Measurements from ENCODE around the gene CARMIL1.

CARMIL1 gene

DNA sequence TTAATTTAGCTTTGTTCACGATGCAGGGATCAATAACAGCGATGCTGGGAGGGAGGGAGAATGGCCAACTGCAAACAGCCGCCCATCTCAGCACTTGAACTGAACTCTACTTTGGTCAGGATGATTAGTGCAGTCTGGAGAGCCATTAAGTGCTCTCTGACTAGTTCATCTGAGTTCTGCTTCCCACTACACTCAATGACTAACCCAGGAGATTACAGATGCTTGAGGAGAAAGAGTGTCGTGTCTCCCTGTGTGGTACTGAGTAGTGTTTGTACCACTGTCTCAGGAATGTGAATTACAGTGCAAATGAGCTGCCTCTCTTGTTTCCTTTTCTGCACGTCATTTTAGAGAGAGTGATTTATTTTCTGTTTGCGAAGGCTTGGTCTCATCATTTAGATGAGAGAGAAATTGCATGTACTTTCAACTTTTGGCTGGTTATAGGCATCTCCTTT lies 23.5 kb downstream of the CARMIL1 start:
- H3K4me3 ChIP-seq (ENCODE audit: low read depth, low read length): no peak overlapping the region
- TF ChIP-seq, protein P1, sequence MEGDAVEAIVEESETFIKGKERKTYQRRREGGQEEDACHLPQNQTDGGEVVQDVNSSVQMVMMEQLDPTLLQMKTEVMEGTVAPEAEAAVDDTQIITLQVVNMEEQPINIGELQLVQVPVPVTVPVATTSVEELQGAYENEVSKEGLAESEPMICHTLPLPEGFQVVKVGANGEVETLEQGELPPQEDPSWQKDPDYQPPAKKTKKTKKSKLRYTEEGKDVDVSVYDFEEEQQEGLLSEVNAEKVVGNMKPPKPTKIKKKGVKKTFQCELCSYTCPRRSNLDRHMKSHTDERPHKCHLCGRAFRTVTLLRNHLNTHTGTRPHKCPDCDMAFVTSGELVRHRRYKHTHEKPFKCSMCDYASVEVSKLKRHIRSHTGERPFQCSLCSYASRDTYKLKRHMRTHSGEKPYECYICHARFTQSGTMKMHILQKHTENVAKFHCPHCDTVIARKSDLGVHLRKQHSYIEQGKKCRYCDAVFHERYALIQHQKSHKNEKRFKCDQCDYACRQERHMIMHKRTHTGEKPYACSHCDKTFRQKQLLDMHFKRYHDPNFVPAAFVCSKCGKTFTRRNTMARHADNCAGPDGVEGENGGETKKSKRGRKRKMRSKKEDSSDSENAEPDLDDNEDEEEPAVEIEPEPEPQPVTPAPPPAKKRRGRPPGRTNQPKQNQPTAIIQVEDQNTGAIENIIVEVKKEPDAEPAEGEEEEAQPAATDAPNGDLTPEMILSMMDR (IDR thresholded peaks at IDR 0.05; ENCODE audit: control insufficient read depth, extremely low read depth, insufficient read depth): no peak
- no peak for DNase-seq (ENCODE audit: low read depth)

DNA sequence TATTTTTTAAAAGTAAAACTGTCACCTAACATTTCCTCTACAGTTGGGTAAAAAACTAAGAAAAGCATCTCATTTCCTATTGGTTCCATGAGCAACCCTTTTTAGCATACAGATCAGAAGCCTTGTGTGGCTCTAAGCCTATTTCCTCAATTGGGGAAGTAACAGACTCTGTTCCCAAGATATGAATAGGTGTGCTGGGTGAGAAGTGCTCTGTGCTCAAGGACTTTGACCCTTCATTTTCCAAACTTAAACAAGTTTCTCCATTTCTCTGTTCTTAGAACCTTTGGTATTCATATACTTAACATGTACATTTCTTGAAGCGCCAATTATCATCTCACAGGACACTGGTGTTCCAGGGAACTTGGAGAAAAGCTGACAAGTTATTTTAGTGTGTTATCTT lies 24.1 kb downstream of the CARMIL1 start:
- TF ChIP-seq, protein P1 (IDR thresholded peaks at IDR 0.05; ENCODE audit: control insufficient read depth, extremely low read depth, insufficient read depth): no peak
- DNase-seq (ENCODE audit: low read depth): no peak
- no peak overlapping the region for H3K4me3 ChIP-seq (ENCODE audit: low read depth, low read length)

DNA sequence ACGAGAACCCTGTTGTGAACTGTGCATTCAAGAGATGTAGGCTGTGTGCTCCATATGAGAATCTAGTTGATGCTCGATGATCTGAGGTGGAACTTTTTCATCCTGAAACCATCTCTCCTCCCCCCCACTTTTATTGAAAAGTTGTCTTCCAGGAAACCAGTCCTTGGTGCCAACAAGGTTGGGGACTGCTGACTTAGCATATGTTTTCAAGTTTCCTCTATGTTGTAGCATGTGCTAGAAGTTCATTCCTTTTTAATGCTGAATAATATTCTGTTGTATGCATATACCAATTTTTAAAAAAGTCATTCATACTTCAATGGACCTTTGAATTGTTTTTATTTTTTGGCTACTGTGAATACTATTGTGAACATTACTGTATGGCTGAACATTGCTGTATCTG lies 27.2 kb downstream of the CARMIL1 start:
- no peak for DNase-seq (ENCODE audit: low read depth)
- TF ChIP-seq, protein P1 (IDR thresholded peaks at IDR 0.05; ENCODE audit: control insufficient read depth, extremely low read depth, insufficient read depth): no peak
- no peak overlapping the region for H3K4me3 ChIP-seq (ENCODE audit: low read depth, low read length)

- DNase-seq (ENCODE audit: low read depth): no peak
- H3K4me3 ChIP-seq (ENCODE audit: low read depth, low read length): no peak overlapping the region
- TF ChIP-seq, protein P1 (IDR thresholded peaks at IDR 0.05; ENCODE audit: control insufficient read depth, extremely low read depth, insufficient read depth): no peak
These were observed 28.8 kb downstream of the CARMIL1 start for GRCh38 chr6:25307805-25308494.

DNA sequence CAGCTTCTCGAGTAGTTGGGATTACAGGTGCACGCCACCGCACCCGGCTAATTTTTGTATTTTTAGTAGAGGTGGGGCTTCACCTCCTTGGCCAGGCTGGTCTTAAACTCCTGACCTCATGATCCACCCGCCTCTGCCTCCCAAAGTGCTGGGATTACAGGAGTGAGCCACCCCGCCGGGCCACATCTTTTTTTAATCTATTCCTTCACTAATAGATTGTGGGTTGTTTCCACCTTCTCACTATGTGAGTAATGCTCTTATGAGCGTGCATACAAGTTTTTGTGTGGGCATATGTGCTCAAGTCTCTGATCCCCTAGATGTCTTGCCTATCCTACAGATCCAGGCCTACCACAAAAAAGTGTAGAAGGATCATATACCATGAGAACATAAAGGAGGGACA lies 30.7 kb downstream of the CARMIL1 start:
- no peak for DNase-seq (ENCODE audit: low read depth)
- TF ChIP-seq, protein P1 (IDR thresholded peaks at IDR 0.05; ENCODE audit: control insufficient read depth, extremely low read depth, insufficient read depth): no peak
- H3K4me3 ChIP-seq (ENCODE audit: low read depth, low read length): no peak overlapping the region

DNA sequence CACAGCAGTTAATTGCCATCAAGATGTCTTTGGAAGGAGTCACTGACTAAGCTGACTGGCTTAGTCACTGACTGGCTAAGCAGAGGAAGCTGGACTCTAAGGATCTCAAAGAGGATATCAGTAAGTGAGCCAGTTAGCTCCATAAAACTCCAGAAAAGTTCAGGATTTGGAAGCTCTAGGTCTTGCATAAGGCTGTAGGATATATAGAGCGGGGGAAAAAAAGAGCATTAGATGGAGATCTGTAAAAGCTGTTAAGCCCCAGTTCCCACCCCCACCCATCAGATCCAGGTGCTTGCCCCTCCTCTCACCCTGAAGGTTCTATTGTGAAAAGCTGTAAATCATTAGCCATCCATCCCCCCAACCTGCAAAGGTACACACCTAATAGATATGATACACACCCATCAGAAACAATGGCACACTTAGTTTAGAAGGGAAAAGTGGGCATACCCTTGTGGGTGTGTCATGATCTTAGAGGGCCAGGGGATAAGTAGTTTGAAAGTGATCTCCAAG lies 32.2 kb downstream of the CARMIL1 start:
- no peak overlapping the region for H3K4me3 ChIP-seq (ENCODE audit: low read depth, low read length)
- TF ChIP-seq, protein P1 (IDR thresholded peaks at IDR 0.05; ENCODE audit: control insufficient read depth, extremely low read depth, insufficient read depth): no peak
- no peak for DNase-seq (ENCODE audit: low read depth)

Measured in LNCaP clone FGC (cell line).